H1 (cell line): Measurements from ENCODE around the gene NRXN2. TPM values are rescaled to one million over a fixed set of nuclear protein-coding genes. Genes with fewer than 3 reads are reported as not detected.

Experiments used
- CTCF ChIA-PET: fragments of 300-600 bp; sonication (Branson Sonifier 250); formaldehyde crosslinking; loops from one replicate; lab custom pipeline; 2021; ENCODE audit not compliant: partially characterized antibody; lab: Charles Lee
- POLR2A ChIA-PET: fragments of 300-600 bp; sonication (Branson Sonifier 250); formaldehyde crosslinking; loops from one replicate; lab custom pipeline; 2021; ENCODE audit warnings: inconsistent platforms; ENCODE audit not compliant: partially characterized antibody; lab: Charles Lee
- DNase-seq, 2 experiments: peaks; one replicate each; pipeline versions ENCODE4 v3.0.0 to v3.0.0-alpha.2; 2010 to 2022; ENCODE audit warnings: low spot score in 2 of 2, low read depth in 1 of 2, mixed read lengths in 1 of 2
- FAIRE-seq: peaks from 2 replicates; lab custom pipeline; 2011; peaks lifted over from hg19 to GRCh38; lab: Jason Lieb, UNC
- H2AFZ ChIP-seq: 2 replicates; pipeline ENCODE4 v1.8.1; 2012; ENCODE audit warnings: low read length, inconsistent platforms
- H2AK5ac ChIP-seq: 2 replicates; pipeline ENCODE4 v1.6.1; 2013; ENCODE audit warnings: low read depth, low read length
- H2BK120ac ChIP-seq: replicated peaks from 2 replicates; pipeline ENCODE3; 2013; ENCODE audit warnings: low read depth, low read length, inconsistent platforms
- H2BK12ac ChIP-seq: 2 replicates; pipeline ENCODE4 v1.6.1; 2013; ENCODE audit warnings: low read depth, low read length
- H2BK15ac ChIP-seq: 2 replicates; pipeline ENCODE4 v1.6.1; 2013; ENCODE audit warnings: low read length
- H2BK20ac ChIP-seq: 2 replicates; pipeline ENCODE4 v1.6.1; 2013; ENCODE audit warnings: low read length
- H2BK5ac ChIP-seq: 2 replicates; pipeline ENCODE4 v1.6.1; 2013; ENCODE audit warnings: low read depth, low read length
- H3K14ac ChIP-seq: 2 replicates; pipeline ENCODE4 v1.6.1; 2013; ENCODE audit warnings: inconsistent platforms; ENCODE audit not compliant: insufficient read length
- H3K18ac ChIP-seq: 2 replicates; pipeline ENCODE4 v1.6.1; 2013; ENCODE audit warnings: low read length; ENCODE audit errors: extremely low read depth
- H3K23ac ChIP-seq: 2 replicates; pipeline ENCODE4 v1.6.1; 2013; ENCODE audit warnings: inconsistent platforms; ENCODE audit not compliant: insufficient read length
- H3K23me2 ChIP-seq: 2 replicates; pipeline ENCODE4 v1.6.1; 2013; ENCODE audit warnings: low read depth, low read length
- H3K27ac ChIP-seq: 2 replicates; pipeline ENCODE4 v1.6.1; 2011; ENCODE audit warnings: low read depth, low read length, inconsistent platforms
- H3K27me3 ChIP-seq, 4 experiments: replicated peaks in 1 of 4; 1 replicate in 1 of 4; 2 replicates in 3 of 4; pipeline versions ENCODE4 v1.6.1 to v1.8.1; 2011 to 2013; ENCODE audit warnings: low read length in 3 of 4, mild to moderate bottlenecking in 3 of 4, inconsistent platforms in 2 of 4, mixed read lengths in 2 of 4, moderate library complexity in 1 of 4; ENCODE audit not compliant: control insufficient read depth in 3 of 4, insufficient read depth in 3 of 4; ENCODE audit errors: extremely low read depth in 1 of 4
- H3K36me3 ChIP-seq, 4 experiments: 2 replicates each; pipeline versions ENCODE4 v1.6.1 to v1.8.1; 2011 to 2013; ENCODE audit warnings: mild to moderate bottlenecking in 4 of 4, low read length in 3 of 4, moderate library complexity in 2 of 4, control low read depth in 1 of 4, inconsistent platforms in 1 of 4; ENCODE audit not compliant: insufficient read depth in 4 of 4, control insufficient read depth in 2 of 4
- H3K4ac ChIP-seq: replicated peaks from 2 replicates; pipeline ENCODE3; 2013; ENCODE audit warnings: low read length, low read depth, mixed read lengths, inconsistent platforms; ENCODE audit not compliant: insufficient read length
- H3K4me1 ChIP-seq, 4 experiments: replicated peaks in 1 of 4; 1 replicate in 1 of 4; 2 replicates in 3 of 4; pipeline versions ENCODE4 v1.6.1 to v1.8.1; 2011 to 2013; ENCODE audit warnings: low read length in 3 of 4, inconsistent platforms in 2 of 4, mixed read lengths in 1 of 4; ENCODE audit not compliant: insufficient read depth in 4 of 4, control insufficient read depth in 3 of 4
- H3K4me2 ChIP-seq, 2 experiments: 2 replicates each; pipeline versions ENCODE4 v1.6.1 to v1.8.1; 2011 to 2013; ENCODE audit warnings: low read depth in 2 of 2, low read length in 2 of 2, control low read depth in 1 of 2, inconsistent platforms in 1 of 2, mild to moderate bottlenecking in 1 of 2; ENCODE audit not compliant: insufficient read depth in 1 of 2
- H3K4me3 ChIP-seq, 4 experiments: fragments of 200-600, 300-600 bp in 1 of 4; sonication (generic), shearing (Covaris generic), sonication (Bioruptor Twin) in 1 of 4; 2 replicates each; pipeline versions ENCODE4 v1.5.1 to v1.8.1; 2011 to 2016; ENCODE audit warnings: low read length in 4 of 4, low read depth in 3 of 4, control low read depth in 2 of 4, inconsistent platforms in 2 of 4, mild to moderate bottlenecking in 2 of 4, mixed read lengths in 1 of 4, moderate library complexity in 1 of 4; ENCODE audit not compliant: insufficient read depth in 2 of 4; ENCODE audit errors: extremely low read depth in 1 of 4
- H3K56ac ChIP-seq: replicated peaks from 2 replicates; pipeline ENCODE3; 2013; ENCODE audit warnings: low read depth, mild to moderate bottlenecking, mixed read lengths, low read length, inconsistent platforms; ENCODE audit not compliant: insufficient read length
- H3K79me1 ChIP-seq: 2 replicates; pipeline ENCODE4 v1.6.1; 2013; ENCODE audit warnings: low read depth, low read length, control low read depth
- H3K79me2 ChIP-seq, 2 experiments: 2 replicates each; pipeline versions ENCODE4 v1.6.1 to v1.8.1; 2012 to 2013; ENCODE audit warnings: low read length in 2 of 2, mild to moderate bottlenecking in 2 of 2, inconsistent platforms in 1 of 2; ENCODE audit not compliant: insufficient read depth in 2 of 2, control insufficient read depth in 1 of 2
- H3K9ac ChIP-seq, 4 experiments: replicated peaks in 1 of 4; 1 replicate in 1 of 4; 2 replicates in 3 of 4; pipeline versions ENCODE4 v1.6.1 to v1.8.1; 2011 to 2013; ENCODE audit warnings: low read depth in 3 of 4, low read length in 3 of 4, control low read depth in 2 of 4, mild to moderate bottlenecking in 2 of 4, moderate library complexity in 2 of 4, inconsistent platforms in 1 of 4; ENCODE audit errors: extremely low read depth in 1 of 4
- H3K9me3 ChIP-seq, 2 experiments: 2 replicates each; pipeline versions ENCODE4 v1.6.1 to v1.8.1; 2012 to 2013; ENCODE audit warnings: mild to moderate bottlenecking in 2 of 2, moderate library complexity in 2 of 2, control low read depth in 1 of 2, inconsistent platforms in 1 of 2, low read depth in 1 of 2, low read length in 1 of 2, mixed read lengths in 1 of 2; ENCODE audit not compliant: insufficient read depth in 2 of 2
- H4K20me1 ChIP-seq, 2 experiments: replicated peaks in 1 of 2; 2 replicates each; pipeline versions ENCODE3 to v1.8.1; 2011 to 2013; ENCODE audit warnings: inconsistent platforms in 2 of 2, low read length in 2 of 2, mild to moderate bottlenecking in 1 of 2; ENCODE audit not compliant: insufficient read depth in 2 of 2, control insufficient read depth in 1 of 2
- H4K5ac ChIP-seq: 2 replicates; pipeline ENCODE4 v1.6.1; 2013; ENCODE audit warnings: low read length, low read depth, mixed read lengths, inconsistent platforms; ENCODE audit not compliant: insufficient read length
- H4K8ac ChIP-seq: 2 replicates; pipeline ENCODE4 v1.8.0; 2013; ENCODE audit warnings: mild to moderate bottlenecking, moderate library complexity, low read length, inconsistent platforms; ENCODE audit not compliant: insufficient read depth; ENCODE audit errors: extremely low read depth
- H4K91ac ChIP-seq: replicated peaks from 2 replicates; pipeline ENCODE3; 2013; ENCODE audit warnings: low read length, mixed read lengths, inconsistent platforms; ENCODE audit not compliant: insufficient read length
- ATF3 ChIP-seq: IDR thresholded peaks from 2 replicates; pipeline ENCODE4 v1.6.1; 2011; ENCODE audit warnings: low read depth, mild to moderate bottlenecking, low read length; ENCODE audit not compliant: insufficient read depth
- BRCA1 ChIP-seq: IDR thresholded peaks from 2 replicates; pipeline ENCODE4 v1.6.1; 2012; ENCODE audit warnings: low read depth, low read length, improper control_type of control experiment
- CHD1 ChIP-seq: IDR thresholded peaks from 2 replicates; pipeline ENCODE4 v1.6.1; 2012; ENCODE audit warnings: low read depth, low read length, improper control_type of control experiment
- CTBP2 ChIP-seq: IDR thresholded peaks from 2 replicates; pipeline ENCODE4 v1.7.0; 2011; ENCODE audit warnings: borderline replicate concordance, mild to moderate bottlenecking, moderate library complexity, mixed read lengths, low read length; ENCODE audit not compliant: insufficient read depth, insufficient read length
- EP300 ChIP-seq, 2 experiments: IDR thresholded peaks; 1 replicate in 1 of 2; 2 replicates in 1 of 2; pipeline ENCODE4 v1.6.1; 2011 to 2012; ENCODE audit warnings: low read depth in 2 of 2, low read length in 2 of 2, mild to moderate bottlenecking in 2 of 2, borderline replicate concordance in 1 of 2, inconsistent platforms in 1 of 2, moderate library complexity in 1 of 2
- JUND ChIP-seq: IDR thresholded peaks from 2 replicates; pipeline ENCODE4 v1.6.1; 2011; ENCODE audit warnings: mild to moderate bottlenecking, improper control_type of control experiment, low read length
- KDM5A ChIP-seq: fragments of 200-600 bp; IDR thresholded peaks from 2 replicates; pipeline ENCODE4 v1.7.1; 2012; ENCODE audit warnings: mild to moderate bottlenecking, low read length, inconsistent platforms, mixed read lengths
- RAD21 ChIP-seq, 2 experiments: IDR thresholded peaks in 1 of 2; conservative IDR thresholded peaks in 1 of 2; 2 replicates each; pipeline ENCODE4 v1.6.1; 2011; ENCODE audit warnings: low read depth in 2 of 2, low read length in 2 of 2, improper control_type of control experiment in 1 of 2, inconsistent platforms in 1 of 2, mild to moderate bottlenecking in 1 of 2, moderate library complexity in 1 of 2
- RBBP5 ChIP-seq: IDR thresholded peaks from 2 replicates; pipeline ENCODE4 v1.7.1; 2012; ENCODE audit warnings: low read depth, mild to moderate bottlenecking, inconsistent platforms, low read length, moderate library complexity, borderline replicate concordance
- RFX5 ChIP-seq: IDR thresholded peaks from 2 replicates; pipeline ENCODE4 v1.6.1; 2011; ENCODE audit warnings: low read depth, low read length, improper control_type of control experiment, borderline replicate concordance
- SIN3A ChIP-seq, 2 experiments: IDR thresholded peaks in 1 of 2; conservative IDR thresholded peaks in 1 of 2; 2 replicates each; pipeline ENCODE4 v1.6.1; 2011 to 2012; ENCODE audit warnings: low read length in 2 of 2, improper control_type of control experiment in 1 of 2, low read depth in 1 of 2, mild to moderate bottlenecking in 1 of 2
- SRF ChIP-seq: IDR thresholded peaks from 2 replicates; pipeline ENCODE4 v1.6.1; 2011; ENCODE audit warnings: mild to moderate bottlenecking, low read depth, low read length, moderate library complexity
- WGBS, 2 experiments: shearing (Covaris generic) in 1 of 2; methylation state at CpG; one replicate each; pipeline versions ENCODE4 v1.1.6 to v1.1.7; 2013 to 2015; ENCODE audit warnings: low lambda C conversion rate in 2 of 2, mixed read lengths in 2 of 2, inconsistent platforms in 1 of 2, low coverage in 1 of 2, missing lambda C conversion rate in 1 of 2; ENCODE audit not compliant: insufficient replicate concordance in 2 of 2, insufficient coverage in 1 of 2, insufficient read length in 1 of 2; ENCODE audit errors: extremely low coverage in 1 of 2, missing lambda C conversion rate in 1 of 2; 5-methylcytosine and 5-hydroxymethylcytosine counted together
- polyA plus RNA-seq, 7 experiments: library from polyadenylated mRNA; depleted of rRNA in 3 of 7; stranded (reverse) in 5 of 7; unstranded in 2 of 7; fragments of >200 nt in 5 of 7; fragments of 200-250 nt in 2 of 7; gene quantifications; 1 replicate in 5 of 7; 2 replicates in 1 of 7; 4 replicates in 1 of 7; pipeline versions ENCODE4 v1.2.1 to v1.2.3, GENCODE V29; 2011 to 2013; ENCODE audit warnings: missing spikeins in 2 of 7, mixed read lengths in 2 of 7
- total RNA-seq: library from RNA; stranded (reverse); fragmentation: NEBNext Ultra II Directional; extraction: Animal tissue kit (Norgen Biotek cat#: 25700); gene quantifications from 2 replicates; pipeline ENCODE4 v1.2.1, GENCODE V29; 2021

The NRXN2 gene
- total and polyA plus RNA-seq, 2 of the 8 experiments (the other 6 are each of a cell fraction or from before 2014, with no cell fraction given) = 1.3 to 11.5 TPM

- no peaks in the 10 kb centered on the region for H3K79me2 ChIP-seq
- FAIRE-seq = no peak
- no peak overlapping the region for H4K8ac ChIP-seq
- no peak overlapping the region for H3K18ac ChIP-seq
- no peak overlapping the region for H2BK5ac ChIP-seq
- H2BK12ac ChIP-seq = no peak overlapping the region
- no peak for DNase-seq
- no peak overlapping the region for H3K4me3 ChIP-seq
- H3K14ac ChIP-seq = no peak overlapping the region
- H3K4me2 ChIP-seq = no peak overlapping the region
- no peaks in the 10 kb centered on the region for H3K9me3 ChIP-seq
- WGBS, 2 experiments = 94% methylated on average over 4 of the region's 4 CpGs; no CpG with 5 or more reads in 1 of the 2 experiments
- H2BK20ac ChIP-seq = no peak overlapping the region
- H4K91ac ChIP-seq = no peak overlapping the region
- H3K79me1 ChIP-seq = no peaks in the 10 kb centered on the region
- H3K4ac ChIP-seq = no peak overlapping the region
- H4K20me1 ChIP-seq = no peaks in the 10 kb centered on the region
- peaks cover 3% of the 10 kb centered on the region; the same call in 1 of the 2 replicates for H3K23me2 ChIP-seq
- H3K36me3 ChIP-seq = no peaks in the 10 kb centered on the region
- peaks cover 0 to 4% (median 0%) of the 10 kb centered on the region in 4 experiments; a peak in 1 of 7 replicates for H3K27me3 ChIP-seq
- POLR2A ChIA-PET = no interaction called here
- CTCF ChIA-PET = interaction anchor here (0.9 to 12.7 kb wide), 5 partner anchors 10 to 60 kb away, joined by 3 to 188 read pairs (median 3); no protein-coding TSS in a partner anchor
- peaks cover 0 to 10% (median 7%) of the 10 kb centered on the region in 4 experiments; a peak in 3 of 7 replicates for H3K4me1 ChIP-seq
- no peak overlapping the region for H2BK15ac ChIP-seq
- no peak overlapping the region for H3K27ac ChIP-seq
- H3K23ac ChIP-seq = no peak overlapping the region
- no peak overlapping the region for H2AFZ ChIP-seq
- no peak overlapping the region for H3K56ac ChIP-seq
- H2BK120ac ChIP-seq = no peak overlapping the region
- H3K9ac ChIP-seq = no peak overlapping the region
- no peak overlapping the region for H4K5ac ChIP-seq
- H2AK5ac ChIP-seq = no peak overlapping the region
- TF ChIP-seq RFX5 = no peak
- TF ChIP-seq RBBP5 = no peak
- TF ChIP-seq SIN3A (conservative IDR thresholded peaks at IDR 0.05 in 1 of 2, IDR thresholded peaks at IDR 0.05 in 1 of 2; ENCODE audit: low read depth in 1 of 2, low read length in 2 of 2) = no peak
- no peak for TF ChIP-seq SRF
- TF ChIP-seq JUND = no peak
- TF ChIP-seq BRCA1 = no peak
- no peak for TF ChIP-seq RAD21 (IDR thresholded peaks at IDR 0.05 in 1 of 2, conservative IDR thresholded peaks at IDR 0.05 in 1 of 2; ENCODE audit: low read depth in 2 of 2, low read length in 2 of 2)
- no peak for TF ChIP-seq CTBP2
- no peak for TF ChIP-seq KDM5A
- TF ChIP-seq CHD1 = no peak
- TF ChIP-seq EP300 (IDR thresholded peaks at IDR 0.05; ENCODE audit: borderline replicate concordance in 1 of 2, low read depth in 2 of 2, low read length in 2 of 2) = no peak
- no peak for TF ChIP-seq ATF3
These were observed 98.0 kb downstream of the NRXN2 start for GRCh38 chr11:64624883-64625481.
